Chondrocyte (in vitro differentiated cells): ENCODE data around the gene GRAP2. TPM values are rescaled to one million over a fixed set of nuclear protein-coding genes. Genes with fewer than 3 reads are reported as not detected.

ENCODE experiments used
- DNase-seq: peaks from one replicate; pipeline ENCODE4 v3.0.0; 2021; ENCODE audit warnings: mixed read lengths, low spot score
- H3K27ac Mint-ChIP-seq: one replicate; pipeline ENCODE4 v1.8.0; 2021; ENCODE audit warnings: mild to moderate bottlenecking, moderate library complexity, mixed read lengths; ENCODE audit not compliant: unreplicated experiment
- H3K27me3 Mint-ChIP-seq: 2 replicates; pipeline ENCODE4 v1.8.0; 2021; ENCODE audit warnings: low read depth, mixed read lengths
- H3K36me3 Mint-ChIP-seq: 2 replicates; pipeline ENCODE4 v1.8.0; 2021; ENCODE audit warnings: low read depth, mixed read lengths
- H3K4me1 Mint-ChIP-seq: 2 replicates; pipeline ENCODE4 v1.8.0; 2021; ENCODE audit warnings: low read depth, mild to moderate bottlenecking, mixed read lengths
- H3K4me3 Mint-ChIP-seq: one replicate; pipeline ENCODE4 v1.8.0; 2021; ENCODE audit warnings: mild to moderate bottlenecking, moderate library complexity, mixed read lengths; ENCODE audit not compliant: unreplicated experiment
- H3K9me3 Mint-ChIP-seq: 2 replicates; pipeline ENCODE4 v1.8.0; 2021; ENCODE audit warnings: low read depth, mixed read lengths
- CTCF ChIP-seq: fragments of 200-600 bp; sonication (generic); IDR thresholded peaks from 2 replicates; pipeline ENCODE4 v1.5.0; 2021; ENCODE audit warnings: antibody characterized with exemption, mild to moderate bottlenecking, moderate library complexity
- total RNA-seq: library from RNA; stranded (reverse); gene quantifications from 3 replicates; pipeline ENCODE4 v1.2.1, GENCODE V29; 2021

The GRAP2 gene
- total RNA-seq, 1 donor from 2014 or later, result not detected

DNA sequence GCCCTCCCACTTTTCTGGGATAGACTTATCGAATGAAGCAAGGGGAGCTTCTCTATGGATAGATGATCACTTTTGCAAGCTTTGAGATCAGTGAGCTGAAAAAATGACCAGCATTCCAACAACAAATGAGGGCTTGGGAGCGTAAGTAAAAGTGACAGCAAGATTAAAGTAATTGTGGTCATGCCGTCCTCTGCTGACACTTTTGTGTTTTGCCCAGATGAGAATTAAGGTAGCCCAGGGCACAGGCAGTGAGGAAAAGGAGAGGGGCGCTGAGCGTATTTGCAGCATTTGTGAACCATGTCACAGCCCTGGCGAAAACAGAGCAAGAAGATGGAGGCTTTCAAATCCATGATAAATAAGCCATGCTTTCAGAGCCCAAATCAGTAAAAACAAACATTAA is 34.7 kb downstream of the GRAP2 start:
- H3K4me3 Mint-ChIP-seq, result no peak overlapping the region
- no peak for DNase-seq
- no peaks in the 10 kb centered on the region for H3K36me3 Mint-ChIP-seq
- no peak for TF ChIP-seq CTCF
- H3K9me3 Mint-ChIP-seq, result no peaks in the 10 kb centered on the region
- no peak overlapping the region for H3K27ac Mint-ChIP-seq
- no peaks in the 10 kb centered on the region for H3K4me1 Mint-ChIP-seq
- H3K27me3 Mint-ChIP-seq, result peaks cover 40% of the 10 kb centered on the region

- Mint-ChIP-seq H3K9me3 (no peaks in the 10 kb centered on the region), H3K27me3 (peaks cover 40% of the 10 kb centered on the region), H3K36me3 (no peaks in the 10 kb centered on the region), H3K27ac (no peak overlapping the region), H3K4me3 (no peak overlapping the region), H3K4me1 (no peaks in the 10 kb centered on the region)
- DNase-seq, result no peak
- TF ChIP-seq CTCF, result no peak
These were observed 35.8 kb downstream of the GRAP2 start for GRCh38 chr22:39936523-39937145.

GRCh38 chr22:39937906-39938305 is 37.0 kb downstream of the GRAP2 start:
- no peak for DNase-seq
- Mint-ChIP-seq H3K4me1 (no peaks in the 10 kb centered on the region), H3K36me3 (no peaks in the 10 kb centered on the region), H3K27ac (no peak overlapping the region), H3K9me3 (no peaks in the 10 kb centered on the region), H3K4me3 (no peak overlapping the region), H3K27me3 (peaks cover 35% of the 10 kb centered on the region)
- no peak for TF ChIP-seq CTCF

DNA sequence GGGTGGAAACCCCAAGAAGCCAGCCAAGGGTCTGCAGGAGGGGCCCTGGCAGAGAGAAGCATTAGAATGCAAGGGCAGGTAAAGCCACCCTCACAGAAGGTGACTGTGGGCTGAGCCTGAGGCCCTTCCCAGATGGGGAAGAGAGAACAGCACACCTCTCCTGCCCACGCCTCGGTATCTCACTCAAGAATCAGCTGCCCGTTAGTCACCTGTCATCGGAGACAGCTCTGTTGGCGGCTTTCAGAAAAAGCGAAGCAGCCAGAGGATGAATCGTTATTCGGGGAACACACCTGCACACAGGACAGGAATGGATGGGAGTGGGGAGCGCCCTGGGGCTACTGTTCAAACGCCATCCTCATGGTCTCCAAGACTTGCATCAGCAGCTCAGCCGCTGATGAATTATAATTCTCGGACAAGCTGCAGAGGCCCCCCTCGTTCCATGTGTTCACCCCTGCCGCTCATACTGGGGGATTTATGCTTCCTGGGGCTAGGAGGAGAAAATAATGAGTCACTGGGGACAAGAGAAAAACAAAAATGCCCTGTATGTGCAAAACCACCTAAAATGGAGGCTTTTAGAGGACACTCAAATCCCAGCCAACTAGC is 37.7 kb downstream of the GRAP2 start:
- peaks cover 31% of the 10 kb centered on the region for H3K27me3 Mint-ChIP-seq
- no peak overlapping the region for H3K27ac Mint-ChIP-seq
- no peak overlapping the region for H3K4me3 Mint-ChIP-seq
- no peak for TF ChIP-seq CTCF
- H3K9me3 Mint-ChIP-seq, result no peaks in the 10 kb centered on the region
- no peaks in the 10 kb centered on the region for H3K4me1 Mint-ChIP-seq
- no peak for DNase-seq
- H3K36me3 Mint-ChIP-seq, result no peaks in the 10 kb centered on the region

- H3K27me3 Mint-ChIP-seq, result peaks cover 21% of the 10 kb centered on the region
- no peaks in the 10 kb centered on the region for H3K9me3 Mint-ChIP-seq
- no peak for TF ChIP-seq CTCF
- no peak overlapping the region for H3K27ac Mint-ChIP-seq
- H3K36me3 Mint-ChIP-seq, result no peaks in the 10 kb centered on the region
- no peak overlapping the region for H3K4me3 Mint-ChIP-seq
- DNase-seq, result no peak
- no peaks in the 10 kb centered on the region for H3K4me1 Mint-ChIP-seq
These were observed 38.9 kb downstream of the GRAP2 start for GRCh38 chr22:39939830-39940229.
